Measurements from ENCODE around the gene MAML3.

MAML3 gene

GRCh38 chr4:139969635-139970266 is 184.2 kb downstream of the MAML3 start:
- no peak for DNase-seq (ENCODE audit: low read depth)
- no peak overlapping the region for H3K4me3 ChIP-seq (ENCODE audit: low read depth, low read length)
- TF ChIP-seq, protein P1, sequence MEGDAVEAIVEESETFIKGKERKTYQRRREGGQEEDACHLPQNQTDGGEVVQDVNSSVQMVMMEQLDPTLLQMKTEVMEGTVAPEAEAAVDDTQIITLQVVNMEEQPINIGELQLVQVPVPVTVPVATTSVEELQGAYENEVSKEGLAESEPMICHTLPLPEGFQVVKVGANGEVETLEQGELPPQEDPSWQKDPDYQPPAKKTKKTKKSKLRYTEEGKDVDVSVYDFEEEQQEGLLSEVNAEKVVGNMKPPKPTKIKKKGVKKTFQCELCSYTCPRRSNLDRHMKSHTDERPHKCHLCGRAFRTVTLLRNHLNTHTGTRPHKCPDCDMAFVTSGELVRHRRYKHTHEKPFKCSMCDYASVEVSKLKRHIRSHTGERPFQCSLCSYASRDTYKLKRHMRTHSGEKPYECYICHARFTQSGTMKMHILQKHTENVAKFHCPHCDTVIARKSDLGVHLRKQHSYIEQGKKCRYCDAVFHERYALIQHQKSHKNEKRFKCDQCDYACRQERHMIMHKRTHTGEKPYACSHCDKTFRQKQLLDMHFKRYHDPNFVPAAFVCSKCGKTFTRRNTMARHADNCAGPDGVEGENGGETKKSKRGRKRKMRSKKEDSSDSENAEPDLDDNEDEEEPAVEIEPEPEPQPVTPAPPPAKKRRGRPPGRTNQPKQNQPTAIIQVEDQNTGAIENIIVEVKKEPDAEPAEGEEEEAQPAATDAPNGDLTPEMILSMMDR (IDR thresholded peaks at IDR 0.05; ENCODE audit: low read depth, low read length, missing control alignments): no peak

GRCh38 chr4:139968831-139969230 is 185.2 kb downstream of the MAML3 start:
- TF ChIP-seq, protein P1 (IDR thresholded peaks at IDR 0.05; ENCODE audit: low read depth, low read length, missing control alignments): no peak
- no peak overlapping the region for H3K4me3 ChIP-seq (ENCODE audit: low read depth, low read length)
- no peak for DNase-seq (ENCODE audit: low read depth)

GRCh38 chr4:139966383-139966782 is 187.6 kb downstream of the MAML3 start:
- H3K4me3 ChIP-seq (ENCODE audit: low read depth, low read length): no peak overlapping the region
- TF ChIP-seq, protein P1 (IDR thresholded peaks at IDR 0.05; ENCODE audit: low read depth, low read length, missing control alignments): no peak
- DNase-seq (ENCODE audit: low read depth): no peak

DNA sequence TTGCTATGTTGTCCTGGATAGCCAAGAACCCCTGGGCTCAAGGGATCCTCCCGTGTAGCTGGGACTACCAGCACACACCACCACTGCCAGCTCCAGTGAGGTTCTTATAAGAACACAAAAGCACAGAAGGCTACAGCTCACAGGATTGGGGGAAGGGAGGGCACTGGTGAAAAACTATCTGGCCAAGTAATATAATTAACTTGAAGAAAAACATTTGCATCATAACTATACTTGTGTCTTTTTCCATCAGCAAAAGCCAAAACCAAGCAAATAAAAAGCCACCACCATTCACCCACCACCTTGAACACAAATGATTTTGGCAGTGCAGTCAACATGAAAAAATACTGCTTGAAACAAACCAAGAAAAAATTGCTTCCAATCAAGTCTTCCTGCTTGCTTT is 188.2 kb downstream of the MAML3 start:
- H3K4me3 ChIP-seq (ENCODE audit: low read depth, low read length): no peak overlapping the region
- no peak for DNase-seq (ENCODE audit: low read depth)
- TF ChIP-seq, protein P1 (IDR thresholded peaks at IDR 0.05; ENCODE audit: low read depth, low read length, missing control alignments): no peak

- H3K4me3 ChIP-seq (ENCODE audit: low read depth, low read length): no peak overlapping the region
- DNase-seq (ENCODE audit: low read depth): no peak
- TF ChIP-seq, protein P1 (IDR thresholded peaks at IDR 0.05; ENCODE audit: low read depth, low read length, missing control alignments): no peak
Measured at GRCh38 chr4:139963708-139964107, 190.3 kb downstream of the MAML3 start.

- no peak overlapping the region for H3K4me3 ChIP-seq (ENCODE audit: low read depth, low read length)
- DNase-seq (ENCODE audit: low read depth): no peak
- TF ChIP-seq, protein P1 (IDR thresholded peaks at IDR 0.05; ENCODE audit: low read depth, low read length, missing control alignments): no peak
Measured at GRCh38 chr4:139962130-139962684, 191.8 kb downstream of the MAML3 start.
